ENCODE data around the gene COL10A1.

GRCh38 chr6:116139917-116140316 is 14.0 kb upstream of the COL10A1 start:
- TF ChIP-seq CTCF (IDR thresholded peaks at IDR 0.05; ENCODE audit: low read depth, low read length, poor library complexity, severe bottlenecking) (no peak), EZH2phosphoT487 (IDR thresholded peaks at IDR 0.05; ENCODE audit: borderline replicate concordance, low read length) (no peak)
